GM21737 (cell line): ENCODE results near the gene ARRB1.
"Not testable (repeated sequence)": the region's sequence is repeated elsewhere in the genome, so short reads cannot be mapped to it uniquely, and the experiment has no call there.

Source experiments
- ATAC-seq: cut with Tn5 transposase; IDR thresholded peaks from one replicate; pipeline ENCODE4 v1.9.1; 2021; ENCODE audit warnings: mild to moderate bottlenecking, moderate library complexity; ENCODE audit not compliant: unreplicated experiment

The ARRB1 gene

GRCh38 chr11:75277991-75278790, 73.3 kb downstream of the ARRB1 start:
- ATAC-seq, result no peak

GRCh38 chr11:75277211-75277805, 74.2 kb downstream of the ARRB1 start:
- no peak for ATAC-seq

- no peak for ATAC-seq
These were observed 74.8 kb downstream of the ARRB1 start for GRCh38 chr11:75276686-75277085.

- no peak for ATAC-seq
These were observed 75.3 kb downstream of the ARRB1 start for GRCh38 chr11:75276186-75276585.

GRCh38 chr11:75275581-75275980, 75.9 kb downstream of the ARRB1 start:
- ATAC-seq, result no peak

- ATAC-seq, result not testable (repeated sequence)
These were observed 76.7 kb downstream of the ARRB1 start for GRCh38 chr11:75274716-75275115.

- ATAC-seq, result no peak
These were observed 77.8 kb downstream of the ARRB1 start for GRCh38 chr11:75273411-75274391.

- no peak for ATAC-seq
These were observed 78.6 kb downstream of the ARRB1 start for GRCh38 chr11:75272821-75273301.

GRCh38 chr11:75272391-75272790, 79.1 kb downstream of the ARRB1 start:
- no peak for ATAC-seq

- no peak for ATAC-seq
These were observed 79.7 kb downstream of the ARRB1 start for GRCh38 chr11:75271730-75272129.

- no peak for ATAC-seq
These were observed 80.5 kb downstream of the ARRB1 start for GRCh38 chr11:75270896-75271418.

GRCh38 chr11:75269896-75270295, 81.6 kb downstream of the ARRB1 start:
- no peak for ATAC-seq

GRCh38 chr11:75269367-75269660, 82.1 kb downstream of the ARRB1 start:
- ATAC-seq, result no peak

- ATAC-seq, result no peak
These were observed 82.7 kb downstream of the ARRB1 start for GRCh38 chr11:75268626-75269366.

GRCh38 chr11:75267171-75267970, 84.1 kb downstream of the ARRB1 start:
- ATAC-seq, result no peak

GRCh38 chr11:75265851-75266531, 85.5 kb downstream of the ARRB1 start:
- ATAC-seq, result no peak

- ATAC-seq, result no peak
These were observed 86.5 kb downstream of the ARRB1 start for GRCh38 chr11:75264971-75265370.

- ATAC-seq, result no peak
These were observed 87.1 kb downstream of the ARRB1 start for GRCh38 chr11:75264356-75264755.

- ATAC-seq, result no peak
These were observed 87.5 kb downstream of the ARRB1 start for GRCh38 chr11:75263944-75264349.
